ENCODE measurements around the gene PSD4.
"Not testable (repeated sequence)": the region's sequence is repeated elsewhere in the genome, so short reads cannot be mapped to it uniquely, and the experiment has no call there.

PSD4 gene

DNA sequence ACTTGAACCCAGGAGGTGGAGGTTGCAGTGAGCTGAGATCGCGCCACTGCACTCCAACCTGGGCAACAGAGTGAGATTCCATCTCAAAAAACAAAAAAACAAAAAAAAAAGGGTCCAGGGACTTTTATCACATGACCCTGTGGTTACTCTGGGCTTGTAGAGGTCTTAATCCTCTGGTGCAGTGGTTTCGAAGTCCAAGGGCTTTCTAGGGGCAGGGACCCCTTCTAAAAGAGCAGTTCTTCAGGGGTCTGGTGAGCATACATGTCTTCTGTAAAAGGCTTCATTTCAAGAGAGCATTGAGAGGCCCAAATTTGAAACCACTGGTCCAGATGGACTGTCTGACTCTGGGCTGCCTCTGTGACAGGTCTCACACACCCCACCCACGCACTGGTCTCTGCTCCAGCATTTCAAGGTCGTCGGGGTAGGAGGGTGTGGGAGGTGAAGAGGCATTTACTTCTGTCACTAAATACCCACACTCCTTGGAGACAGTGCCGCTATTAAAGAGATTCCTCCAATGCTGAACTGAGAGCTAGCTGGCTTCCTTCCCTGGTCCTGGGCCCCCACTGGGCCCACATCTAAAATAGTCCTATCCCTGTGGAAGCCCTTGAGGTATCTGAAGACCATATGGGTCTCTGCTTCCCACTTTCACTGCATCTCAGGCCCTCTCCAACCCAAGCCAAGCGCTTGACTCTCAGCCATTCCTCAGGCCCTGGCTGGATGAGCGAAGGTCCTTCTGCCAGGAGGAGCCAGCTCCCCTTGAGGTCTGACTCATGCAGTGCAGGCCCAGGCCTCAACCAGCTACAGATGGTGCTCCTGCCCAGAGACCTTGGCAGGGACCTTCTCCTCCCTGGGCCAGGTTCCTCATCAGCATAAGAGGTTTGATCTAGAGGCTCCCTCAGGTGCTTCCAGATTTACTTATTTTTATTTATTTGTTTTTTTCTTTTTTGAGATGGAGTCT, 60.1 kb downstream of the PSD4 start:
- H3K9me3 ChIP-seq (ENCODE audit: insufficient read depth, low read depth, low read length), result no peaks in the 10 kb centered on the region
- no peak overlapping the region for H3K4me2 ChIP-seq (ENCODE audit: low read depth, low read length, poor library complexity, severe bottlenecking)
- H4K20me1 ChIP-seq (ENCODE audit: insufficient read depth, low read length, poor library complexity, severe bottlenecking), result no peaks in the 10 kb centered on the region
- no peaks in the 10 kb centered on the region for H3K4me1 ChIP-seq (ENCODE audit: insufficient read depth, low read length, poor library complexity, severe bottlenecking)
- no peak overlapping the region for H3K4me3 ChIP-seq (ENCODE audit: low read length, poor library complexity, severe bottlenecking)
- H3K79me2 ChIP-seq (ENCODE audit: insufficient read depth, low read length), result no peaks in the 10 kb centered on the region
- TF ChIP-seq, protein P1, sequence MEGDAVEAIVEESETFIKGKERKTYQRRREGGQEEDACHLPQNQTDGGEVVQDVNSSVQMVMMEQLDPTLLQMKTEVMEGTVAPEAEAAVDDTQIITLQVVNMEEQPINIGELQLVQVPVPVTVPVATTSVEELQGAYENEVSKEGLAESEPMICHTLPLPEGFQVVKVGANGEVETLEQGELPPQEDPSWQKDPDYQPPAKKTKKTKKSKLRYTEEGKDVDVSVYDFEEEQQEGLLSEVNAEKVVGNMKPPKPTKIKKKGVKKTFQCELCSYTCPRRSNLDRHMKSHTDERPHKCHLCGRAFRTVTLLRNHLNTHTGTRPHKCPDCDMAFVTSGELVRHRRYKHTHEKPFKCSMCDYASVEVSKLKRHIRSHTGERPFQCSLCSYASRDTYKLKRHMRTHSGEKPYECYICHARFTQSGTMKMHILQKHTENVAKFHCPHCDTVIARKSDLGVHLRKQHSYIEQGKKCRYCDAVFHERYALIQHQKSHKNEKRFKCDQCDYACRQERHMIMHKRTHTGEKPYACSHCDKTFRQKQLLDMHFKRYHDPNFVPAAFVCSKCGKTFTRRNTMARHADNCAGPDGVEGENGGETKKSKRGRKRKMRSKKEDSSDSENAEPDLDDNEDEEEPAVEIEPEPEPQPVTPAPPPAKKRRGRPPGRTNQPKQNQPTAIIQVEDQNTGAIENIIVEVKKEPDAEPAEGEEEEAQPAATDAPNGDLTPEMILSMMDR (conservative IDR thresholded peaks at IDR 0.05; ENCODE audit: low read length), result peak; percentile 28; the same call in 1 of the 2 replicates
- no peak for TF ChIP-seq EZH2phosphoT487 (IDR thresholded peaks at IDR 0.05; ENCODE audit: borderline replicate concordance)
- no peak overlapping the region for H2AFZ ChIP-seq (ENCODE audit: low read length)
- H3K27me3 ChIP-seq (ENCODE audit: insufficient read depth, low read length, poor library complexity, severe bottlenecking), result no peaks in the 10 kb centered on the region
- H3F3A ChIP-seq (ENCODE audit: low read depth), result no peaks in the 10 kb centered on the region
- no peaks in the 10 kb centered on the region for H3K9me2 ChIP-seq (replicated peaks; ENCODE audit: low read depth, low read length)
- no peak overlapping the region for H3K9ac ChIP-seq (ENCODE audit: low read depth, low read length, poor library complexity, severe bottlenecking)
- H3K36me3 ChIP-seq (ENCODE audit: insufficient read depth, low read length), result no peaks in the 10 kb centered on the region

DNA sequence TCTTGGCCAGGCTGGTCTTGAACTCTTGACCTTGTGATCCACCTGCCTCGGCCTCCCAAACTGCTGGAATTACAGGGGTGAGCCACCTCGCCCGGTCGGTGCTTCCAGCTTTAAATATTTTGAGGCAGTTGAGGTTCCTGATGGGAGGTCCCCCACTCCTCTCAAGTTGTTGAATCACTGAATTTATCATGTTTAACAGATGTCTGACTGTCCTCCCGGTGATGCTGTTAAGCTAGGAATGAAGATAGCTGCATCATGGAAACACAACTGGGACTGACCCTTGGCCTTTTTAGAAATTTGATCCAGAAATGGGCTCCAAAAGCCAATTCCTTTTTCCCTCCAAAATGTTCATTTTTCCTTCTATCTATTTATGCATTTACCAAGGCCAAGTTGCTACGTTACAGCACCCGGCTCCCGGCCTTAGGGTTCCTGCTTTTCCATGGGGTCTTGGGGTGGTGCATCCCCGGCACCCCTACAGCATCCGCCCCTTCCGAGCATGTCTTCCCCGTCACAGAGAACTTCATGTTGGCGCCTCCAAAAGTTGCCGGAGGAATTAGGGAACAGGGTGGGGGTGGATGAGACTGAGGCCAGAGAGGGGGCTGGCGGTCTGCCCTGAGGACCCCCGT, 61.1 kb downstream of the PSD4 start:
- H3K9ac ChIP-seq (ENCODE audit: low read depth, low read length, poor library complexity, severe bottlenecking), result no peak overlapping the region
- H3K27me3 ChIP-seq (ENCODE audit: insufficient read depth, low read length, poor library complexity, severe bottlenecking), result no peaks in the 10 kb centered on the region
- H4K20me1 ChIP-seq (ENCODE audit: insufficient read depth, low read length, poor library complexity, severe bottlenecking), result no peaks in the 10 kb centered on the region
- H3K4me1 ChIP-seq (ENCODE audit: insufficient read depth, low read length, poor library complexity, severe bottlenecking), result peaks cover 6% of the 10 kb centered on the region
- H2AFZ ChIP-seq (ENCODE audit: low read length), result no peak overlapping the region
- no peaks in the 10 kb centered on the region for H3K79me2 ChIP-seq (ENCODE audit: insufficient read depth, low read length)
- no peak overlapping the region for H3K4me3 ChIP-seq (ENCODE audit: low read length, poor library complexity, severe bottlenecking)
- TF ChIP-seq EZH2phosphoT487 (IDR thresholded peaks at IDR 0.05; ENCODE audit: borderline replicate concordance), result no peak
- TF ChIP-seq, protein P1 (conservative IDR thresholded peaks at IDR 0.05; ENCODE audit: low read length), result no peak
- no peak overlapping the region for H3K4me2 ChIP-seq (ENCODE audit: low read depth, low read length, poor library complexity, severe bottlenecking)
- no peaks in the 10 kb centered on the region for H3K9me2 ChIP-seq (replicated peaks; ENCODE audit: low read depth, low read length)
- no peaks in the 10 kb centered on the region for H3F3A ChIP-seq (ENCODE audit: low read depth)
- H3K9me3 ChIP-seq (ENCODE audit: insufficient read depth, low read depth, low read length), result no peaks in the 10 kb centered on the region
- no peaks in the 10 kb centered on the region for H3K36me3 ChIP-seq (ENCODE audit: insufficient read depth, low read length)

DNA sequence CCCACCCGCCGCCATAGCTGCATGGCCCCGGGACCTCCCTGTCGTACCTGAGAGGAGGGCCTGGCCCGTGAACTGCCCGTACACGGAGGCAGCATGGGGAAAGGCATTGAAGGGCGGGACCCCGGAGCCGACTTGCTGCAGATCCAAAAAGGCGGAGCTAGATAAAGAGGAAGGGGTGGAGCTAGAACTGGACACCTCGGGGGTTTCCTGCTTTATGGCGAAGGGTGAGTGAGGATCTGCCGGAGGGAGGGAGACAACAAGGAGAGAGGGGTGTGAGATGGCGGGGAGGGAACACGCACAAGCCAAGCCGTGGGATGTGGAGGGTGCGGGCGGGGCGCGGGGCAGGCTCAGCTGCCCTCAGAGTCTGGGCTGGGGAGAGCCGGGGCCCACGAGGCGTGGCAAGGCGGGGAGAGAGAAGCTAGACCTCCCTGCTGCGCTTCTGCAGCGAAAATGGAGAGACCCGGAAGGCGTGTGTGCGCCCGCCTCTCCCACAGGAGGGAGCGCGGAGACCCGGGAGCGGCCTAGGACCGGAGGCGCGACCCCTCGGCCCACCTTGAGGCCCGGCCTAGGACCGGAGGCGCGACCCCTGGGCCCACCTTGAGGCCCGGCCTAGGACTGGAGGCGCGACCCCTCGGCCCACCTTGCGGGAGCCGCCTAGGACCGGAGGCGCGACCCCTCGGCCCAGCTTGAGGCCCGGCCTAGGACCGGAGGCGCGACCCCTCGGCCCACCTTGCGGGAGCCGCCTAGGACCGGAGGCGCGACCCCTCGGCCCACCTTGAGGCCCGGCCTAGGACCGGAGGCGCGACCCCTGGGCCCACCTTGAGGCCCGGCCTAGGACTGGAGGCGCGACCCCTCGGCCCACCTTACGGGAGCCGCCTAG, 61.8 kb downstream of the PSD4 start:
- not testable (repeated sequence) for H3K4me2 ChIP-seq (ENCODE audit: low read depth, low read length, poor library complexity, severe bottlenecking); H3K9ac ChIP-seq (ENCODE audit: low read depth, low read length, poor library complexity, severe bottlenecking); H2AFZ ChIP-seq (ENCODE audit: low read length)

More for the DNA sequence above, 61.8 kb downstream of the PSD4 start:
- not testable (repeated sequence) for H3K27me3 ChIP-seq (ENCODE audit: insufficient read depth, low read length, poor library complexity, severe bottlenecking); H3F3A ChIP-seq (ENCODE audit: low read depth); H3K9me3 ChIP-seq (ENCODE audit: insufficient read depth, low read depth, low read length); H3K4me3 ChIP-seq (ENCODE audit: low read length, poor library complexity, severe bottlenecking); H3K79me2 ChIP-seq (ENCODE audit: insufficient read depth, low read length); H3K9me2 ChIP-seq (replicated peaks; ENCODE audit: low read depth, low read length); H3K36me3 ChIP-seq (ENCODE audit: insufficient read depth, low read length); H4K20me1 ChIP-seq (ENCODE audit: insufficient read depth, low read length, poor library complexity, severe bottlenecking)
- peaks cover 13% of the 10 kb centered on the region for H3K4me1 ChIP-seq (ENCODE audit: insufficient read depth, low read length, poor library complexity, severe bottlenecking)

Measured in Loucy (cell line).